GM21381 (cell line): ENCODE data around the gene KIAA0040.

Source experiments
- ATAC-seq: cut with Tn5 transposase; IDR thresholded peaks from one replicate; pipeline ENCODE4 v1.9.1; 2021; ENCODE audit warnings: mild to moderate bottlenecking, moderate library complexity; ENCODE audit not compliant: unreplicated experiment

The KIAA0040 gene

DNA sequence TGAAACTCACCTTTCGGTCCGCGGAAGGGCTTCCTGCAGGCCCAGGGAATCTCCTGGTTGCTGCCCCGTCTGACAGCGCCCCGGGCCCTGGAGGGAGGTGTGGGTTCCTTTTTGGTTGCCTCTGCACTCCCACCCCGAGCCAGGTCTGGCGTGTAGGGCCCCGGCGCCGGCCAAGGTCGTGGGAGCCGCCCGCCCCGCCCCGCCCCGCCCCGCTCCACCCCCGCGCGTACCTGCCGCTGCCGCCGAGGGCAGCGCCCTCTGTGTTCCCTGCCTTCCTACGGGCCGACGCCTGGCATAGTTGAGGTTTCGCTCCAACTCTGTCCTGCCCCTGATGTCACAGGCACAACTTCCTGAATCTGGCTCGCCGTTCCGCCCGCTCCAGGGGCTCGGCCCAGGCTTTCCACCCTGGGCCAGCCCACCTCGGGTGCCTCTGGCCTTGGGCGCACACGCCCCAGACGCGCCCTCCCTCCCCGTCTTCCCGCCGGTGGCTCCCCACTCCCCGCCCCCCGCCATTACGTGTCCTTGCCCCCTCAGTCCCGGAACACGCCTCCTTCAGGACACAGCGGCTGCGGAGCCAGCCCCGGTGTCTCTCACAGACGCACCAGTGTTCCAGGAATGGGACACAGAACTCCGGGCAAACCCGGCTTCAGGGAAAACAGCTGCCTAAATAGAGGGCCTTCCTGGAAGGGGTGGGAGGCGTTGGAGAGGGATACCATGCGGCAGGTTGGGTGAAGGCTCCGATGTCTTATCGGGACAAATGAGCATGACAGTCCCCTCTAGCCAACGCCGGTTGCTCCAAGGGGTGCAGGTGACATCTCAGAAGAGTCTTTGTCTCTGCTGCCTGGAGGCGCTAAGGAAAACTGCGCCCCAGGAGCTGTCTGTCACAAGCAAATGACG, at the start of gene KIAA0040:
Gene KIAA0040 (minus strand): TSS at position 147 of the 897 bp plus-strand sequence. CDS start 31,763 bp downstream, outside the sequence.
- ATAC-seq, result peak; percentile 39

DNA sequence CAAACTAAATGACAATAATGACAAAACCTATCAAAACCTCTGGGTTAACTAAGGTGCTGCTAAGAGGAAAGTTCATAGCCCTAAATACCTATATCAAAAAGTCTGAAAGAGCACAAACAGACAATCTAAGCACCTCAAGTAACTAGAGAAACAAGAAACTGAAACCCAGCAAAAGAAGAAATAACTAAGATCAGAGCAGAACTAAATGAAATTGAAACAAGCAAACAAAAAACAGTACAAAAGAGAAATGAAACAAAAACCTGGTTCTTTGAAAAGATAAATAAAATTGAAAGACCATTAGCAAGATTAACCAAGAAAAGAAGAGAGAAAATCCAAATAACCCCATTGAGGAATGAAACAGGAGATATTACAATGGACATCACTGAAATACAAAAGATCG, 44.8 kb upstream of the KIAA0040 start:
- ATAC-seq, result peak; percentile 90

DNA sequence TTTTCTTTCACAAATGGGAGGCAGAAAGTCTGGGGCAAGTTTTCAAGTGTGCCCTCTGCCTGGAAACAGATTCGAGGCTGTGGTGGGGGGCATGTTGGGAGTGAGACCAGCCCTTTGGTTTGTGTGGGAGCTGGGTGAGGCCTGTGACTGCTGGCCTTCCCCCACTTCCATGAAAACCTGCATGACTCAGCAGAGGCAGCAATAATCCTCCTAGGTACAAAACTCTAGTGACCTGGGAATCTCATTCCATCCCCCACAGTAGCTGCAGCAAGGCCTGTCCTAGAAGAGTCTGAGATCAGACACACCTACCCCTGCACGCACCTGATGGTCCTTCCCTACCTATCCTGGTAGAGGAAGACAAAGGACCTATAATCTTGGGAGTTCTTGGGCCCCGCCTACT, 42.1 kb upstream of the KIAA0040 start:
- ATAC-seq, result no peak

GRCh38 chr1:175232335-175232734, 39.8 kb upstream of the KIAA0040 start:
- no peak for ATAC-seq

DNA sequence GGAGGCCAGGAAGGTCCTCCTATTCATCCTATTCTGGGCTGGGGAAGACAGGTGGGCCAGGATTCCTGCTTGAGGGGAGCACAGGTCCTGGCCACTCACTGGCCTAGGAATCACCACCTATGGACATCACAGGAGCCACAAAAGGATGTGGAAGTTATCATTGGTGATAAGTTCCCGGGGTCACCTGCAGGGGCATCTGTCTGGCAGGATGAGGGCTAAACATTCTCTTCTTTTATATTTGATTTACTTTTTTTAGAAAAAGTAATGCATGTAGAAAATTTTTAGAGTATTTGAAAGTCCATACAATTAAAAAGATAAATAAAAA, 33.2 kb upstream of the KIAA0040 start:
- no peak for ATAC-seq

- no peak for ATAC-seq
These were observed 29.8 kb upstream of the KIAA0040 start for GRCh38 chr1:175222296-175222938.

- no peak for ATAC-seq
These were observed 29.1 kb upstream of the KIAA0040 start for GRCh38 chr1:175221557-175222175.

GRCh38 chr1:175220853-175221556, 28.4 kb upstream of the KIAA0040 start:
- no peak for ATAC-seq

DNA sequence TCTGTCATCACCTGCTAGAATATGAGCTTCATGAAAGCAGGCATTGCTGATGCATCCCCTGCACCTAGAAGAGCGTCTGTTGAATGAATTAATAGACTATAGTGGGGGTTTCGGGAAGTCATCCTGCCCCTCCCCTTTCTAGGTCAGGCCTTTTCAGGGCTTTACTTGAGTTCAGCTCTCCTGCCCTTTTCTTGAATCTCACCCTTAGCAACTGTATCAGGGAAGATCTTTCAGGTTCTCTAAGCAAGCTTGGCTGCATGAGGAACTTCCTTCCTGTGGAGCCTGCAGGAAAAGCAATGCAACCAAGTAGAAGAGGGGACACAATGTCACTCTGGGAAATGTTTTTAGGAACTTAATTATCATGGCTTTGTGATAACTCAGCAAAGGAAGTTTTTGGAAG, 27.2 kb upstream of the KIAA0040 start:
- no peak for ATAC-seq

GRCh38 chr1:175218786-175219434, 26.3 kb upstream of the KIAA0040 start:
- ATAC-seq, result no peak

DNA sequence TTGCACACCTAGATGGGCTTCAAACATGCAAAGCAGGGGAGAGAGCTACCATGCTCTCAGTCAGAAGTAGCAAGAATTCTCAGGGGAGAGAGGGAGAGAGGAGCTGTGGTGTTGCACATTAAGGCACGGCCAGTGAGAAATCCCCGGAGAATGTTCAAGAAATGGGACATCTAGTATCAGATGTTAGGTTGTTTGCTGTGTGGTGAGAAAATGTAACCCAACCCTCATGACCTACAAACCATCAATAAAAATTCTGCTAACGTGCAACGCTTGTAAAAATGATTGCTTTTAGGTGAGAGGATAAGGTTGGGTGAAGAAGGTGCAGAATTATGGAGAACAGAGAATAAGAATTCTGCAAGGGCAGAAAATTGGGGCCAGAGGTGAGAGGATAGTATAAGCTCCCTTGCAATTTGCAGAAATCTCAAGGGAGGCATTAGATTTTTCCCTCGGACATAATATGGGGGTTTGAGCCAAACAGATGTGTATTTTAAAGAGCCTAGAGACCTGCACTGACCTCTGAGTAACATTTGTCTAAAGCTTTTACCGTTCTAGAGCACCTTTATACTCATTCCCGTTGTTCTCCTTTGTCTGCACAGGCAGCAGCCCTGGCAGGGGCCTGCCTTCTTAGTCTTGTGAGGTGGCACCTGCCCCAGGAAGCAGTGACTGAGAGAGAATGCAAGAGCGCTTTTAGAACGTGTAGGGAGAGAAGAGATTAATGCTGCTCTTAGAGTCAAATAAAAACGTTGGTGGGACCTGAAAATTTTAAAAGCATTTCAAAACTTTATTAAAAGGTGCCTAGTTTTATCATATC, 25.4 kb upstream of the KIAA0040 start:
- ATAC-seq, result no peak

DNA sequence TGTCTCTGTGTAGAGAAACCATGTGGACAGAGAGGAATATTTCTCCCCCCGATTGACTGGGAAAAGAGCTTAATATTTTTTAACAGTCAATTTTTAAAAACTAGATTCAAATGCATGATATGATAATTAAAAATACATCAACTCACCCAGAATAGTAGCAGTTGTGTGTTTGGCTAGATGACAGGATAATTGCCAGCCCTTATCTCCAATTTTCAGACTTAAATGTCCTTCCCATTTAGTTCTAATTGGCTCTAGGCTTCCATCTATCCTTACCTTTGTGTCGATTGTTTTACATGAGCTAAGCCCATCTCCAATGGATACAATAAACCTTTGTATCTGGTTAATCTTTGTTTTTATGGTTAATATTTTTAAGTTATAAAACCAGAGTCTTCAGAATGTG, 23.9 kb upstream of the KIAA0040 start:
- no peak for ATAC-seq

DNA sequence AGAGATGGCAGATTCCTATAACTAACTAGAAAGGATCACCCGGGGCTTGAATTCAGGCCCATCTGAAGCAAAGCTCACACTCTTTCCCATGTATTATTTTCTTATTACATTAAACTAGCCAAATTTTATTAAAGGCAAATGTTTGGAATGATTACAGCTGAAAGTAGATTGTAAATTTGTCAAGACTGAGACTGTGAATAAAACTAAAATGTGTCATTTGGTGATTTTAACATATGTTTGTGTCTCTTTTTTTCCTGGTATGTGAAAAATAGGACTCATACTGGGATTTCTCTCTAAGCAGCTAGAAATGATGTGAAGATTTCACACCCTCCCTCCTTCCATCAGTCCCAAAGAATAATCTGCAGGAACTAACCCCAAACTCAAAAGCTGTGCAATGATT, 19.1 kb upstream of the KIAA0040 start:
- no peak for ATAC-seq

GRCh38 chr1:175210744-175211143, 18.2 kb upstream of the KIAA0040 start:
- no peak for ATAC-seq

GRCh38 chr1:175209493-175209921, 16.9 kb upstream of the KIAA0040 start:
- ATAC-seq, result peak; percentile 52

- peak; percentile 81 for ATAC-seq
These were observed 16.4 kb upstream of the KIAA0040 start for GRCh38 chr1:175208773-175209492.

- ATAC-seq, result no peak
These were observed 15.4 kb upstream of the KIAA0040 start for GRCh38 chr1:175207971-175208370.

DNA sequence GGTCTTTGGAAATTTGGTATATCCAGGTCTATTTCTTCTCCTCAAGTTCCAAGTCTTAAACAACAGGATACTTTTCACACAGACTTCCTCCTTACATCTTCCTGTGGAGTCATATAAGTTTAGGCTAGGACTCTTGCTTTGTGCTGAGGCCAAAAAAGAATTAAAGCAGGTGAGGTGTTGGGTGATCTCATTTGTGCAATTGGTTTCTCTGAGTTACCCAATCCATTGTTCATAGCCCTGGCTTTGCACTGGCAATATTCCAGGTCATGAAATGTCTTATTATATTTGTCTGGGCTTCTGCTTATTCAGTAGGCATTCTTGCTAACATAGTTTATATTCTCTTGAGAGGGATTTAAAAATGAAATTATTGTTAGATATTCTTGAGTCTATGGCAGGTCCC, 14.1 kb upstream of the KIAA0040 start:
- ATAC-seq, result no peak

DNA sequence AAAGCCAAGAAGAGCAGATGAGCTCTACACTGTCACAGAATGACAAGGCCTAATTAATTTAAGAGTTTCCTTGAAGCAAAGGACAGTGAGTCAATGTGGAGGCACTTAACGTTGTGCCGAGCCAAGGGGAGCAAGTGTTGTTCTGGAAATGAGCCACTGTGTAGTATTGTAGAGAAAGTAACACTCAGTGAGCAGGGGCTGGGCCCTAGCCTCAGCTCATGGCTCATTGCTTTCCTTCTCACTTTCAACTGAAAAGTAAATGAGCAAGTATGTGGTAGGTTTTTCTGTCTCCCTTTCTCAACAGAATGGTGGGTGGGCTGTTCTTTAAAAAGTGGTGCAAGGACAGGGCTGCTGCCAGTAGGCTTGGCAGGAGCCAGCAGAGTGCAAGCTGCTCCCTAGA, 11.8 kb upstream of the KIAA0040 start:
- peak; percentile 72 for ATAC-seq
